HG03066 (cell line): ENCODE measurements around the gene TMEM273.

Experiments
- ATAC-seq: cut with Tn5 transposase; IDR thresholded peaks from one replicate; pipeline ENCODE4 v1.9.1; 2021; ENCODE audit warnings: low read depth; ENCODE audit not compliant: unreplicated experiment

The TMEM273 gene

GRCh38 chr10:49149881-49150280 lies 38.3 kb downstream of the TMEM273 start:
- no peak for ATAC-seq

DNA sequence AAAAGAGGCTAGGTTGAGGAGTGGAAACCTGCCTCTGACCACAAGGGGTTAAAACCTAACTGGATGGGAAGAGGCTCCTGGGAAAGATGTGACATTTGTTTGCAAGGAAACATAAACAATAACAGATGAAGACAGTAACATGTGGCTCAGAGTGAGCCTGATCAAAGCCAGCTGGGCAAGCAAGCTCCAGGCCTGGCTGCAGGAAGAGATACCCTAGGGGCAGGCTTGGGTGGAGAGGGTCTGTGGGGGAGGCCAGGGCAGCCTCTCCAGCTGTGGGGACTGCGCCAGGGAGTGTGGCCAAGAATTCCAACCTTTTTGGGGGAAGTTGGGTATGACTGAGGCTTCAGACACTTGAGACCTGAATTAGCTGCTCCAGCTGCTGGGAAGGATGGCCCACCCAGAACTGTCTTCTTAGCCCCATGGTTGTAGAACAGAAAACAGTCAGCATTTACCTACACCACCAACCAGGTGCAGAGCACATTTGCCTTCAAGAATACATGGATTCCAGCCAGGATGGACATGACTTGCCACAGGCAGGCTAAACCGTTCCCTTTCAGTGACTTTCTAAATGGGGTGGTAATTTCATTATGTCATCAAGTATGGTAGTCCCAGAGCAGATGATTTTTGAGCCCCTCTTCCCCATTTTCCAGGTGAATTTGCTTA lies 44.0 kb downstream of the TMEM273 start:
- ATAC-seq = no peak

DNA sequence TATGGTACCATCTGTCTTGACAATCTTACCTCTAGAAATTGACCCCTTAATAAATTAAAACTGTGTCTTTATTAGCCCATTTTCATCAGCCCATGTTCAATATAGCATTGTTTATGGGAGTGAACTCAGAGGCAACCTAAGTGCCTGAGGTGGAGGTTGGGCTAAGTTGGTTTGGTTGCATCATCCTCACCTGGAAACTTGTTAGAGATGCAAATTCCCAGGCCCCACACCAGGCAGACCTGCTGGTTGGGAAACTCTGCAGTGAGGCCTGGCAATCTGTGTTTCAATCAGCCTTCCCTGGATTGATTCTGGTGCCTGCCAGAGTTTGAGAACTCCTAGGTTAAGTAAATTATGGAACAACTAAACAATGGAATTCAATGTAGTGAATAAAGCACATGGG lies 44.9 kb downstream of the TMEM273 start:
- no peak for ATAC-seq

DNA sequence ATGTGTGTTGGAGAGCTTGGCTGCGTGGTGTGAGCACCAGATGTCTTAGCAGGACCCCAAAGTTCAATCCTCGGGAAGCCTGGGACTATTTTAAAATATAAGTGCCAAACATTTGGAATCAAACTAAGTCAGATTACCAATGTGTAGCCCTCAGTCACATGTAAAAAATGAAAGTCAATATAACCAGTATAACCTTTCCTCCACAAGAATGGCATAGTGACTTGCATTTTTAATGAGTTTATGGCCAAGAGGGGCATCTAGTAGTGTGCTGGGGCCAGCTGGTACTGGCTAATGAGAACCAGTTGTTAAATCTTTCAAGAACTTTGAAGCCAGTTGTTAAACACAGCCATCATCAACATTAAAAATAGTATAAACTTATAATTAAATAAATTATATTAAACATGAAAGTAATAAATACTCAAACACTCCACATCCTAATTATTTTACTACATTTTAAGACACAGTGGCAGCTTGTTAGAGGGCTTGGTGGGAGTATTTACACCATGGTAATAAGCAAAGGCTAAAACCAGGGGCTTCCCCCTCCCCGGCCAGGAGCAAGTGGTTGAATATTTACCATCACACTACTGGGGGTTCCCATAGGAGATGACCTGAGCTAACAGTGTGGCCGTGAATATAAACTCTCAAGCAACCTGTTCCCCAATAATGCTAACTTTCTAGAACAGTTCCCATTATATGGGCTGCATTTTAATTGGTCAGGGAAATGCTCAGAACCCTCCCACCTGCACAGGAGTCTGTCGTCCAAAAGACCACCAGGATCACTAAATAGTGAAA lies 46.5 kb downstream of the TMEM273 start:
- ATAC-seq = no peak

GRCh38 chr10:49140304-49141177 lies 47.6 kb downstream of the TMEM273 start:
- no peak for ATAC-seq

GRCh38 chr10:49139846-49140195 lies 48.4 kb downstream of the TMEM273 start:
- no peak for ATAC-seq

DNA sequence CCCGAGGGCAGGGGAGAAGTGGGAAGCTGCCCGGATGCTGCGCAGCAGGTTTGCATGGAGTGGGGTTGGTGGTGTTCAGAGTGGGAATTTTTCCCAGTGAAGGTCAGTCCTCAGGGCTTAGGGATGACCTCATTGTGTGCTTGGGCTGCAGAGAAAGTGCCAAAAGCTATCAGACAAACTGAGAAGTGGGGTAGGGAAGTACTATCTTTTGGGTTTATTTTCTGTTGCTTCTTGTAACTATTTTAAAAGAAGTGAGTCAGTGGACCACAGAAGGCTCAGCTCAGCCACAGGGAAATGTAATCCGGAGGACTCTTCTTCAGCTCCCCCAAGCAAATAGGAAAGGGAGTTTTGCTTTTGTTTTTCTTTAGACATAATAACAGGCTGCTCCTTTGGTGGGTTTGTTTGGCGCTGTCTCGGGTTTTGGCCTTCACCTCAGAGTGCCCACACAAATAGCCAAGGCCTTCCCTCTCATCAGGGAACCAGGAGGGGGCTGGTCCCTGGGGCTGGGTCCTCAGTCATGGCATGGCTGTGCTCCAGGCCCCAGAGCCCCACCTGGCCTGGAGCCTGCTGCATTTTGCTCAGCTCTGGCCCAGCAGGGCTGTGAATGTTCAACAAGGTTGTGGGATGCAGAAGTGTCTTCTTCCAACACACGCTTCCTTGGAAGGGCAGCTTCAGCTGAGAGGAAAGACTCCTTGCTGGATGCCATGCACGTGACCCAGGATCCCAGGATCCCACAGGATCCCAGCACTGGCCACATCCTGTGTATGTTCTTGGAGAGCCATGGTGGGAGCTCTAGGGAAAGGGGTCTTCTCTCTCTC lies 49.0 kb downstream of the TMEM273 start:
- ATAC-seq = no peak

- ATAC-seq = no peak
Observed at GRCh38 chr10:49138361-49138891, 49.8 kb downstream of the TMEM273 start.

GRCh38 chr10:49136525-49136924 lies 51.7 kb downstream of the TMEM273 start:
- ATAC-seq = no peak

- no peak for ATAC-seq
Observed at GRCh38 chr10:49135575-49136313, 52.4 kb downstream of the TMEM273 start.

GRCh38 chr10:49134327-49134726 lies 53.9 kb downstream of the TMEM273 start:
- no peak for ATAC-seq

DNA sequence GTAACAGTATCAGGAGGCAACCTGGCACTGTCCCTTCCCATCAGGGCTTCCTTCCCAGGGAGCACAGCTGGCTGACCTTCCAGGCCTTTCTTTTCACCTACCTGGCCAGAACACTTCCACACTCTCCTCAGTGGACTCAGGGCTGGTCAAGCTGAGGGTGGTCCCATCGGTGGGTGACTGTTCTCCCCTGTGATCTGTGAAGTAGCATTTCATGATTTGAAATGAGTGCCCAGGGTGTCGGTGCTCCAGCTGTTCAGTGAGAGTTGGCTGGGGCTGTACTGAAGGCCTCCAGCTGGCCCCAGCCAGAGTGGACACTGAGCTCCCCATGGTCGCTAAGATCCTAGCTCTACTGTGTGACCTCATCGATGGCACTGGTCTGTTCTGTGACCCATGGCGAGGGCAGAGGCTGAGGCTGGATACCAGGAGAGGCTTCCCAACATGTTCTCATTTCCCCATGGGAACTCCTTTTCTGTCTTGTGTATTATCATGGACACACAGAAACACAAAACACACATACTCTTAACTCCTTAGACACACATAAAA lies 54.4 kb downstream of the TMEM273 start, which contains the start of gene FAM170B:
Gene FAM170B (minus strand): TSS at position 316 of the 543 bp plus-strand sequence. CDS start 103 bp downstream, at position 213.
- ATAC-seq = no peak

GRCh38 chr10:49132362-49132737 lies 55.8 kb downstream of the TMEM273 start:
- ATAC-seq = no peak

GRCh38 chr10:49131507-49132361 lies 56.5 kb downstream of the TMEM273 start:
- ATAC-seq = no peak

DNA sequence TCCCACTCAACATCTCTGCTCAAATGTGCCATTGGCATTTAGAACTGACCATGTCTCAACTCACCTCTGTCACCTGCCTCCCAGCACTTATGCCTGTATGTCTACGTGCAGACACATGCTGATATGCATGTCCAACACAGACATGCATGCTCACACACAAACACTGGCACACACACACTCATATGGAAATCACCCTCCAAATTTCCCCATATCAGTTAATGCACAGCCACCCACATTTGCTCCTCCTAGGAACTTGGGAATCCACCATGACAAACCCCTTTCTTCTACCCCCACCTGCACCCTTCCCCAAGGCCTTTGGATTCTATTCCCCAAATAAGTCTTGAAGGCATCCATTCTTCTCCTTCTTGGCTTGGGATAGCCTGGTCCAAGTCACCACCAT lies 58.8 kb downstream of the TMEM273 start:
- ATAC-seq = no peak

GRCh38 chr10:49128854-49129253 lies 59.3 kb downstream of the TMEM273 start:
- ATAC-seq = no peak

DNA sequence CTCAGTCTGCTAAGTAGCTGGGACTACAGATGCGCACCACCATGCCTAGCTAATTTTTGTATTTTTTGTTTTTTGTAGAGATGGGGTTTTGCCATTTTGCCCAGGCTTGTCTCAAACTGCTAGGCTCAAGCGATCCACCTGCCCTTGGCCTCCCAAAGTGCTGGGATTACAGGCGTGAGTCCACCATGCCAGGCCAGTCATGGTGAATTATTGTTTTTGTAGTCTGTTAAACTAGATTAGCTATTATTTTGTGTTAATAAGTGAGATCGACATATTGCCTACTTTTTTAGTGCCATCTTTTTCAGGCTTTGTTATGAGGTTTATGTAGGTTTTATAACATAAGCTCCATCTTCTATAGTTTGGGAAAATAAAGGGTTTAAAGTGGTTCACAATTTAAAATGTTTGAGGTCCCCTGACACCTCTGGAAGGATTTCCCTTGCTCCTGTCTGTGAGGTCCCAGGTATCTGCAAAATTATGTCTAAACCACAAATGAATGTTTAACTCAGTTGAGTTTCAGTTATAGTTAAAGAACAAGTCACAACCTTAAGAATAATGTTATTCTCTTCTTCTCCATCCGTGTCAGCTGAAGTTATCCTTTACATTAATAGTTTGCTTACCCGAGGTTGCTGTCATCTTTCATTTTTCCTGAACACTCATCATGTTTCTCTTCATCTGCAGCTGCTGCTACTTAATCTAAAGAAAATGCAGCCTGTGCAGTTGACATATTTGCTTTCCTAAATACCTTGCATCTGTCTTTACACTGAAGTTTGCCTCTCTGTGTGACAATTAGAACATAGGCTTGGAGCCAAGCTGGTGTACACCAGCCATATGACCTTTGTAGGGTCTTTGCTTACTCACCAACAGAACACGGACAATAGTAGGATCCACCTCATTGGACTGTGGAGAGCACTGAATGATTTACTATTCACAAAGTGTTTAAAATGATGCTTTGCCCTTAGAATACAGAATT lies 63.9 kb downstream of the TMEM273 start:
- ATAC-seq = no peak
